Body of pancreas (tissue), 4 donors: Measurements from ENCODE around the gene YJU2.

Source experiments
- CTCF ChIP-seq, 7 experiments: fragments of 450-650 bp in 4 of 7; fragments of 200-600 bp in 3 of 7; sonication (generic) in 3 of 7; IDR thresholded peaks; one replicate each; pipeline ENCODE4 v1.5.1; 2016 to 2019; ENCODE audit warnings: antibody characterized with exemption in 7 of 7
- POLR2A ChIP-seq, 3 donors: fragments of 450-650 bp; IDR thresholded peaks; one replicate each; pipeline ENCODE4 v1.6.1; 2016; ENCODE audit warnings: antibody characterized with exemption in 3 of 3, mild to moderate bottlenecking in 2 of 3

- TF ChIP-seq POLR2A (IDR thresholded peaks at IDR 0.05): no peak
- no peak for TF ChIP-seq CTCF (IDR thresholded peaks at IDR 0.05)
Measured at GRCh38 chr19:4260613-4261191, 13.8 kb downstream of the YJU2 start.
